ENCODE measurements around the gene MYH6. TPM values are rescaled to one million over a fixed set of nuclear protein-coding genes. Genes with fewer than 3 reads are reported as not detected.

The MYH6 gene
- total RNA-seq, 1 donor from 2014 or later = 0.24 TPM

DNA sequence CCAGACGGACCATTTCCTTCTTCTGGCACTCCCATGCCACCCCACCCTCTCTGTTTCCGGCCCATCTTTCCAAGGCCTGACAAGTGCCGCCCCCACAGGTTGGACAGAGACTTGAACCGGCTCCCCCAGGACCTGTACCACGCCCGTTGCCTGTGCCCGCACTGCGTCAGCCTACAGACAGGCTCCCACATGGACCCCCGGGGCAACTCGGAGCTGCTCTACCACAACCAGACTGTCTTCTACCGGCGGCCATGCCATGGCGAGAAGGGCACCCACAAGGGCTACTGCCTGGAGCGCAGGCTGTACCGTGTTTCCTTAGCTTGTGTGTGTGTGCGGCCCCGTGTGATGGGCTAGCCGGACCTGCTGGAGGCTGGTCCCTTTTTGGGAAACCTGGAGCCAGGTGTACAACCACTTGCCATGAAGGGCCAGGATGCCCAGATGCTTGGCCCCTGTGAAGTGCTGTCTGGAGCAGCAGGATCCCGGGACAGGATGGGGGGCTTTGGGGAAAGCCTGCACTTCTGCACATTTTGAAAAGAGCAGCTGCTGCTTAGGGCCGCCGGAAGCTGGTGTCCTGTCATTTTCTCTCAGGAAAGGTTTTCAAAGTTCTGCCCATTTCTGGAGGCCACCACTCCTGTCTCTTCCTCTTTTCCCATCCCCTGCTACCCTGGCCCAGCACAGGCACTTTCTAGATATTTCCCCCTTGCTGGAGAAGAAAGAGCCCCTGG is 32.4 kb downstream of the MYH6 start:
- Mint-ChIP-seq H3K9me3 (no peaks in the 10 kb centered on the region), H3K36me3 (no peaks in the 10 kb centered on the region), H3K4me1 (ENCODE audit: unreplicated experiment) (no peaks in the 10 kb centered on the region), H3K27me3 (peaks cover 11% of the 10 kb centered on the region), H3K4me3 (no peak overlapping the region), H3K27ac (no peak overlapping the region)
- TF ChIP-seq, protein P1, sequence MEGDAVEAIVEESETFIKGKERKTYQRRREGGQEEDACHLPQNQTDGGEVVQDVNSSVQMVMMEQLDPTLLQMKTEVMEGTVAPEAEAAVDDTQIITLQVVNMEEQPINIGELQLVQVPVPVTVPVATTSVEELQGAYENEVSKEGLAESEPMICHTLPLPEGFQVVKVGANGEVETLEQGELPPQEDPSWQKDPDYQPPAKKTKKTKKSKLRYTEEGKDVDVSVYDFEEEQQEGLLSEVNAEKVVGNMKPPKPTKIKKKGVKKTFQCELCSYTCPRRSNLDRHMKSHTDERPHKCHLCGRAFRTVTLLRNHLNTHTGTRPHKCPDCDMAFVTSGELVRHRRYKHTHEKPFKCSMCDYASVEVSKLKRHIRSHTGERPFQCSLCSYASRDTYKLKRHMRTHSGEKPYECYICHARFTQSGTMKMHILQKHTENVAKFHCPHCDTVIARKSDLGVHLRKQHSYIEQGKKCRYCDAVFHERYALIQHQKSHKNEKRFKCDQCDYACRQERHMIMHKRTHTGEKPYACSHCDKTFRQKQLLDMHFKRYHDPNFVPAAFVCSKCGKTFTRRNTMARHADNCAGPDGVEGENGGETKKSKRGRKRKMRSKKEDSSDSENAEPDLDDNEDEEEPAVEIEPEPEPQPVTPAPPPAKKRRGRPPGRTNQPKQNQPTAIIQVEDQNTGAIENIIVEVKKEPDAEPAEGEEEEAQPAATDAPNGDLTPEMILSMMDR (conservative IDR thresholded peaks at IDR 0.05) = no peak
- no peak for DNase-seq (ENCODE audit: extremely low spot score, unreplicated experiment)

DNA sequence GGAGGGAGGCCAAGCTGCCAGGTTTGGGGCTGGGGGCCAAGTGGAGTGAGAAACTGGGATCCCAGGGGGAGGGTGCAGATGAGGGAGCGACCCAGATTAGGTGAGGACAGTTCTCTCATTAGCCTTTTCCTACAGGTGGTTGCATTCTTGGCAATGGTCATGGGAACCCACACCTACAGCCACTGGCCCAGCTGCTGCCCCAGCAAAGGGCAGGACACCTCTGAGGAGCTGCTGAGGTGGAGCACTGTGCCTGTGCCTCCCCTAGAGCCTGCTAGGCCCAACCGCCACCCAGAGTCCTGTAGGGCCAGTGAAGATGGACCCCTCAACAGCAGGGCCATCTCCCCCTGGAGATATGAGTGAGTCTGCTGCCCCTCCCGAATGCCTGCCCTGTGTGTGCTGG is 35.0 kb downstream of the MYH6 start:
- DNase-seq (ENCODE audit: extremely low spot score, unreplicated experiment) = no peak
- no peaks in the 10 kb centered on the region for H3K36me3 Mint-ChIP-seq
- no peak overlapping the region for H3K4me3 Mint-ChIP-seq
- TF ChIP-seq, protein P1 (conservative IDR thresholded peaks at IDR 0.05) = no peak
- no peaks in the 10 kb centered on the region for H3K4me1 Mint-ChIP-seq (ENCODE audit: unreplicated experiment)
- no peaks in the 10 kb centered on the region for H3K9me3 Mint-ChIP-seq
- peaks cover 7% of the 10 kb centered on the region for H3K27me3 Mint-ChIP-seq
- no peak overlapping the region for H3K27ac Mint-ChIP-seq

DNA sequence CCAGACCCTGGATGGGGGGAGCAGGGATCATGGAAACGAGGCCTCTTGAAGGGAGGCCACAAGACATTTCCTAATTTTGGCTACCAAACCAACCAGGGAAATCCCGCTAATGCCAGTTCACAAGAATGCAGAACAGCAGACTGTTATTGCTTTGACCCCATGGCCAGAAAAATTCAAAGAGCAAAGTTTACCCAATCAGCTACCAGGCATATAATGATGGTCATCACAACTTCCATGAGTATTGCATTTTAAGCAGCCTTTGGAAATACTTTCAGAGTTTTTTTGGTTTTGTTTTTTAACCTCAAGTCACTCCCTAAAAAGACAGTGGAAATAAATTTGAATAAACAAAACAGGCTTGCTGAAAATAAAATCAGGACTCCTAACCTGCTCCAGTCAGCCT is 35.6 kb downstream of the MYH6 start, which contains the start of gene IL25:
TSS of gene IL25 (plus strand) at position 301 of the 400 bp plus-strand sequence.
- TF ChIP-seq, protein P1 (conservative IDR thresholded peaks at IDR 0.05) = no peak
- Mint-ChIP-seq H3K27me3 (peaks cover 7% of the 10 kb centered on the region), H3K27ac (no peak within 1 kb of the TSS), H3K36me3 (no peaks in the 10 kb centered on the region), H3K9me3 (no peaks in the 10 kb centered on the region), H3K4me1 (ENCODE audit: unreplicated experiment) (no peaks in the 10 kb centered on the region), H3K4me3 (no peak within 1 kb of the TSS)
- no peak for DNase-seq (ENCODE audit: extremely low spot score, unreplicated experiment)

DNA sequence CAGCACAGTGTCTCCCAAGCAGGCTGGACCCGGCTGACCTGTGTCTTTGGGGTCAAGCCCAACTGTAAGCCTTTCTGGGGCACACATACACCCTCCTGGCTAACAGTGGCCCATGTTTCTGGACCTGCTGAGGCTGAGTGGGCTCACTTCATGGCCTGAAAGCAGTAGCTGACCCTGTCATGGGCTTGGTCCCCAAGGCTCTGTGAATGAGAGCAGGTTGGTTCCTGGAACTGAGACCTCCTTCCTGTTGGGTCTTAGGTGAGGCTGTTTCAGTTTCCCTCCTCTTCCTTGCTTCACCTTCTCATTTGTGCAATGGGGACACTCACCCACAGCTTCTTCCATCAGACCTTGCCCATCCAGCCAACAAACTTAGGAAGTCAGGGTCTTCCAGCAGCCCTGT is 36.2 kb downstream of the MYH6 start:
- Mint-ChIP-seq H3K4me3 (no peak overlapping the region), H3K27me3 (peaks cover 12% of the 10 kb centered on the region), H3K27ac (no peak overlapping the region), H3K9me3 (no peaks in the 10 kb centered on the region), H3K4me1 (ENCODE audit: unreplicated experiment) (peaks cover 4% of the 10 kb centered on the region), H3K36me3 (no peaks in the 10 kb centered on the region)
- no peak for DNase-seq (ENCODE audit: extremely low spot score, unreplicated experiment)
- TF ChIP-seq, protein P1 (conservative IDR thresholded peaks at IDR 0.05) = no peak

DNA sequence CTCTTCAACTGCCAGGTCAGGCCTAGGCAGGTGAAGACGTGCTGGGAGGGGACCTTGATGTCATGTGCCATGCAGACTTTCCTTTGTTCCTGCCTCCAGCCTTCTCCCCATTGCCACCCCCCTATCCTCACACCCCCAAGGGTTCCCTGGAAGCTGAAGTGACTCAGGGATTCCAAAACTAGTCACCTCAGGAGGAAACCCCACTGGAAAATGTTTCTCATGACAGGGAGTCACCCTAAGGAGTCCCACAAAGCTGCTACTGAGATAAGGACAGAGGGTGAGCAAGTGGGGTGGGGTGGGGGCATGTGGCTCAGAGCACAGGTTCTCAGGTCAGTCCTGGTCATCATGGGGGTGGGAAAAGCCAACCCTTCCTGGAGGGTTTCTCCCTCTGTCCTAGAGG is 37.9 kb downstream of the MYH6 start:
- Mint-ChIP-seq H3K36me3 (no peaks in the 10 kb centered on the region), H3K9me3 (no peaks in the 10 kb centered on the region), H3K4me1 (ENCODE audit: unreplicated experiment) (peaks cover 8% of the 10 kb centered on the region), H3K27me3 (peaks cover 14% of the 10 kb centered on the region), H3K4me3 (no peak overlapping the region), H3K27ac (no peak overlapping the region)
- DNase-seq (ENCODE audit: extremely low spot score, unreplicated experiment) = no peak
- TF ChIP-seq, protein P1 (conservative IDR thresholded peaks at IDR 0.05) = no peak

Data from type B pancreatic cell (in vitro differentiated cells).